Neuron (in vitro differentiated cells): ENCODE results near the gene GRHPR.

Experiments used
- H2AFZ ChIP-seq: one replicate; pipeline ENCODE4 v1.6.1; 2013; ENCODE audit warnings: low read depth, mild to moderate bottlenecking, inconsistent platforms, low read length, moderate library complexity
- H3K27me3 ChIP-seq: one replicate; pipeline ENCODE4 v1.6.1; 2013; ENCODE audit warnings: low read length; ENCODE audit not compliant: insufficient read depth
- H3K36me3 ChIP-seq: one replicate; pipeline ENCODE4 v1.6.1; 2013; ENCODE audit warnings: low read length; ENCODE audit not compliant: insufficient read depth
- H3K4me1 ChIP-seq: one replicate; pipeline ENCODE4 v1.6.1; 2013; ENCODE audit warnings: low read length; ENCODE audit not compliant: insufficient read depth
- H3K4me3 ChIP-seq: 2 replicates; pipeline ENCODE4 v1.5.1; 2013; ENCODE audit warnings: mild to moderate bottlenecking, low read length, moderate library complexity
- H3K9me3 ChIP-seq: one replicate; pipeline ENCODE4 v1.6.1; 2013; ENCODE audit warnings: low read length

GRHPR gene

GRCh38 chr9:37422289-37423104 lies at the start of gene GRHPR:
Gene GRHPR, plus strand, starts transcription at chr9:37422696. Its CDS starts 55 bp downstream, at chr9:37422751.
- Histone ChIP-seq H3K9me3 (no peaks in the 10 kb centered on the region), H2AFZ (peak within 1 kb of the TSS; percentile 77), H3K4me1 (peaks cover 19% of the 10 kb centered on the region), H3K4me3 (peak within 1 kb of the TSS; percentile 83), H3K27me3 (no peaks in the 10 kb centered on the region), H3K36me3 (peaks cover 30% of the 10 kb centered on the region)

GRCh38 chr9:37372839-37373238 lies 49.7 kb upstream of the GRHPR start:
- Histone ChIP-seq H3K4me1 (no peaks in the 10 kb centered on the region), H3K4me3 (no peak overlapping the region), H3K27me3 (no peaks in the 10 kb centered on the region), H3K36me3 (no peaks in the 10 kb centered on the region), H3K9me3 (no peaks in the 10 kb centered on the region), H2AFZ (no peak overlapping the region)

- Histone ChIP-seq H2AFZ (no peak overlapping the region), H3K27me3 (no peaks in the 10 kb centered on the region), H3K36me3 (no peaks in the 10 kb centered on the region), H3K9me3 (no peaks in the 10 kb centered on the region), H3K4me3 (no peak overlapping the region), H3K4me1 (no peaks in the 10 kb centered on the region)
These were observed 48.9 kb upstream of the GRHPR start for GRCh38 chr9:37373621-37374020.

- no peaks in the 10 kb centered on the region for H3K9me3 ChIP-seq
- no peak overlapping the region for H2AFZ ChIP-seq
- H3K4me3 ChIP-seq, result no peak overlapping the region
- H3K27me3 ChIP-seq, result no peaks in the 10 kb centered on the region
- no peaks in the 10 kb centered on the region for H3K36me3 ChIP-seq
- no peaks in the 10 kb centered on the region for H3K4me1 ChIP-seq
These were observed 47.6 kb upstream of the GRHPR start for GRCh38 chr9:37374892-37375291.

GRCh38 chr9:37377688-37378612 lies 44.5 kb upstream of the GRHPR start:
- Histone ChIP-seq H3K9me3 (peaks cover 2% of the 10 kb centered on the region), H3K27me3 (no peaks in the 10 kb centered on the region), H3K4me3 (no peak overlapping the region), H3K36me3 (no peaks in the 10 kb centered on the region), H2AFZ (no peak overlapping the region), H3K4me1 (no peaks in the 10 kb centered on the region)

- no peak overlapping the region for H3K4me3 ChIP-seq
- peaks cover 2% of the 10 kb centered on the region for H3K9me3 ChIP-seq
- H3K4me1 ChIP-seq, result no peaks in the 10 kb centered on the region
- no peaks in the 10 kb centered on the region for H3K36me3 ChIP-seq
- no peaks in the 10 kb centered on the region for H3K27me3 ChIP-seq
- H2AFZ ChIP-seq, result no peak overlapping the region
These were observed 43.9 kb upstream of the GRHPR start for GRCh38 chr9:37378613-37379004.

GRCh38 chr9:37379835-37380234 lies 42.7 kb upstream of the GRHPR start:
- Histone ChIP-seq H3K4me1 (no peaks in the 10 kb centered on the region), H3K9me3 (peaks cover 2% of the 10 kb centered on the region), H3K36me3 (no peaks in the 10 kb centered on the region), H3K4me3 (no peak overlapping the region), H2AFZ (no peak overlapping the region), H3K27me3 (no peaks in the 10 kb centered on the region)

- no peaks in the 10 kb centered on the region for H3K4me1 ChIP-seq
- H2AFZ ChIP-seq, result no peak overlapping the region
- no peaks in the 10 kb centered on the region for H3K27me3 ChIP-seq
- no peaks in the 10 kb centered on the region for H3K36me3 ChIP-seq
- peaks cover 2% of the 10 kb centered on the region for H3K9me3 ChIP-seq
- H3K4me3 ChIP-seq, result no peak overlapping the region
These were observed 41.9 kb upstream of the GRHPR start for GRCh38 chr9:37380570-37380969.

GRCh38 chr9:37381094-37381741 lies 41.3 kb upstream of the GRHPR start:
- peaks cover 2% of the 10 kb centered on the region for H3K9me3 ChIP-seq

GRCh38 chr9:37382161-37382981 lies 40.1 kb upstream of the GRHPR start:
- peaks cover 2% of the 10 kb centered on the region for H3K9me3 ChIP-seq
- H3K36me3 ChIP-seq, result no peaks in the 10 kb centered on the region
- H3K27me3 ChIP-seq, result no peaks in the 10 kb centered on the region
- no peak overlapping the region for H3K4me3 ChIP-seq
- H3K4me1 ChIP-seq, result no peaks in the 10 kb centered on the region
- H2AFZ ChIP-seq, result no peak overlapping the region

More at GRCh38 chr9:37381094-37381741, 41.3 kb upstream of the GRHPR start:
- H3K4me1 ChIP-seq, result no peaks in the 10 kb centered on the region
- no peaks in the 10 kb centered on the region for H3K36me3 ChIP-seq
- H3K4me3 ChIP-seq, result no peak overlapping the region
- H3K27me3 ChIP-seq, result no peaks in the 10 kb centered on the region
- no peak overlapping the region for H2AFZ ChIP-seq

- Histone ChIP-seq H3K9me3 (peaks cover 2% of the 10 kb centered on the region), H2AFZ (no peak overlapping the region), H3K36me3 (no peaks in the 10 kb centered on the region)
These were observed 39.5 kb upstream of the GRHPR start for GRCh38 chr9:37382982-37383357.

GRCh38 chr9:37383393-37383792 lies 39.1 kb upstream of the GRHPR start:
- H2AFZ ChIP-seq, result no peak overlapping the region
- no peaks in the 10 kb centered on the region for H3K4me1 ChIP-seq
- peaks cover 2% of the 10 kb centered on the region for H3K9me3 ChIP-seq
- no peaks in the 10 kb centered on the region for H3K27me3 ChIP-seq
- H3K4me3 ChIP-seq, result no peak overlapping the region
- H3K36me3 ChIP-seq, result no peaks in the 10 kb centered on the region

More at GRCh38 chr9:37382982-37383357, 39.5 kb upstream of the GRHPR start:
- Histone ChIP-seq H3K27me3 (no peaks in the 10 kb centered on the region), H3K4me3 (no peak overlapping the region), H3K4me1 (no peaks in the 10 kb centered on the region)
